ENCODE results near the gene MRPL12. TPM values are rescaled to one million over a fixed set of nuclear protein-coding genes. Genes with fewer than 3 reads are reported as not detected.
"Not testable (repeated sequence)": the region's sequence is repeated elsewhere in the genome, so short reads cannot be mapped to it uniquely, and the experiment has no call there.

MRPL12 gene
- polyA plus RNA-seq, 3 donors = 21.2 to 57.0 (median 38.3) TPM

GRCh38 chr17:81738801-81739393 lies 35.7 kb downstream of the MRPL12 start:
- Histone ChIP-seq H3K4me3 (replicated peaks in 1 of 3; ENCODE audit: low read depth in 2 of 3, low read length in 3 of 3) (no peak overlapping the region), H4K20me1 (ENCODE audit: insufficient read depth, low read length) (no peaks in the 10 kb centered on the region), H3K4me1 (ENCODE audit: control insufficient read depth in 1 of 2, insufficient read depth in 2 of 2, low read length in 2 of 2) (peaks cover 13 to 20% of the 10 kb centered on the region in 2 donors), H2AFZ (ENCODE audit: insufficient read depth, low read depth, low read length, poor library complexity, severe bottlenecking) (no peak overlapping the region), H3K79me2 (ENCODE audit: insufficient read depth, low read length) (no peaks in the 10 kb centered on the region), H3K4me2 (replicated peaks; ENCODE audit: extremely low read depth, low read length, poor library complexity, severe bottlenecking) (no peak overlapping the region), H3K36me3 (replicated peaks in 1 of 2; ENCODE audit: control insufficient read depth in 1 of 2, insufficient read depth in 2 of 2, low read length in 2 of 2) (no peaks in the 10 kb centered on the region), H3K9me3 (replicated peaks in 1 of 2; ENCODE audit: control insufficient read depth in 1 of 2, insufficient read depth in 1 of 2, low read length in 2 of 2) (no peaks in the 10 kb centered on the region), H3K27ac (ENCODE audit: low read depth in 1 of 2, low read length in 2 of 2) (no peak overlapping the region), H3K9ac (ENCODE audit: insufficient read depth, low read length, poor library complexity, severe bottlenecking) (no peak overlapping the region), H3K27me3 (ENCODE audit: control insufficient read depth in 2 of 2, insufficient read depth in 2 of 2, low read length in 2 of 2) (peaks cover 0 to 18% of the 10 kb centered on the region in 2 donors)
- H3K4me1 Mint-ChIP-seq = peaks cover 16% of the 10 kb centered on the region
- no peaks in the 10 kb centered on the region for H3K36me3 Mint-ChIP-seq
- no peak overlapping the region for H3K4me3 Mint-ChIP-seq
- H3K9me3 Mint-ChIP-seq = peaks cover 0 to 3% (median 0%) of the 10 kb centered on the region in 7 donors
- no peak for TF ChIP-seq CTCF (IDR thresholded peaks at IDR 0.05)
- intact Hi-C loops (cut with micrococcal nuclease) = no loop called here
- 94% methylated on average over 24 of the region's 27 CpGs for WGBS (ENCODE audit: insufficient coverage)
- DNase-seq = no peak
- peaks cover 19 to 30% (median 27%) of the 10 kb centered on the region in 3 donors for H3K27me3 Mint-ChIP-seq (ENCODE audit: low read depth in 3 of 3)
- no peak overlapping the region for H3K27ac Mint-ChIP-seq

- H3K36me3 ChIP-seq (replicated peaks in 1 of 2; ENCODE audit: control insufficient read depth in 1 of 2, insufficient read depth in 2 of 2, low read length in 2 of 2); H3K9me3 Mint-ChIP-seq; H3K79me2 ChIP-seq (ENCODE audit: insufficient read depth, low read length); H3K9me3 ChIP-seq (replicated peaks in 1 of 2; ENCODE audit: control insufficient read depth in 1 of 2, insufficient read depth in 1 of 2, low read length in 2 of 2); H3K27ac ChIP-seq (ENCODE audit: low read depth in 1 of 2, low read length in 2 of 2); H3K4me3 Mint-ChIP-seq; H4K20me1 ChIP-seq (ENCODE audit: insufficient read depth, low read length); H2AFZ ChIP-seq (ENCODE audit: insufficient read depth, low read depth, low read length, poor library complexity, severe bottlenecking); intact Hi-C loops (cut with micrococcal nuclease); H3K36me3 Mint-ChIP-seq; H3K4me3 ChIP-seq (replicated peaks in 1 of 3; ENCODE audit: low read depth in 2 of 3, low read length in 3 of 3); H3K27ac Mint-ChIP-seq; H3K4me2 ChIP-seq (replicated peaks; ENCODE audit: extremely low read depth, low read length, poor library complexity, severe bottlenecking); H3K9ac ChIP-seq (ENCODE audit: insufficient read depth, low read length, poor library complexity, severe bottlenecking); DNase-seq: not testable (repeated sequence)
- peaks cover 16% of the 10 kb centered on the region for H3K4me1 Mint-ChIP-seq
- Histone ChIP-seq H3K4me1 (ENCODE audit: control insufficient read depth in 1 of 2, insufficient read depth in 2 of 2, low read length in 2 of 2) (peaks cover 13 to 18% of the 10 kb centered on the region in 2 donors), H3K27me3 (ENCODE audit: control insufficient read depth in 2 of 2, insufficient read depth in 2 of 2, low read length in 2 of 2) (peaks cover 0 to 18% of the 10 kb centered on the region in 2 donors)
- peaks cover 19 to 30% (median 27%) of the 10 kb centered on the region in 3 donors for H3K27me3 Mint-ChIP-seq (ENCODE audit: low read depth in 3 of 3)
- 96% methylated on average over 4 of the region's 8 CpGs for whole genome bisulfite sequencing (ENCODE audit: insufficient coverage)
Observed at GRCh38 chr17:81739593-81739992, 36.4 kb downstream of the MRPL12 start.

All from CD14-positive monocyte (primary cell).